BLaER1 (cell line): Measurements from ENCODE around the gene GCLM.
A peak's percentile ranks its signal among the peaks of the same experiment; 100 is the strongest.

Experiments
- H3K27ac ChIP-seq: shearing (Covaris generic); formaldehyde crosslinking; 2 replicates; pipeline ENCODE4 v1.8.1; 2022
- H3K27me3 ChIP-seq: shearing (Covaris generic); formaldehyde crosslinking; 2 replicates; pipeline ENCODE4 v1.8.1; 2022
- H3K36me3 ChIP-seq: shearing (Covaris generic); formaldehyde crosslinking; 2 replicates; pipeline ENCODE4 v1.8.1; 2022
- H3K4me1 ChIP-seq: shearing (Covaris generic); formaldehyde crosslinking; 2 replicates; pipeline ENCODE4 v1.8.1; 2022
- H3K4me2 ChIP-seq: shearing (Covaris generic); formaldehyde crosslinking; 2 replicates; pipeline ENCODE4 v1.8.1; 2022
- H3K4me3 ChIP-seq: shearing (Covaris generic); formaldehyde crosslinking; 2 replicates; pipeline ENCODE4 v1.8.1; 2022
- H3K9ac ChIP-seq: shearing (Covaris generic); formaldehyde crosslinking; 2 replicates; pipeline ENCODE4 v1.8.1; 2022
- H3K9me3 ChIP-seq: shearing (Covaris generic); formaldehyde crosslinking; 2 replicates; pipeline ENCODE4 v1.8.1; 2022
- H4K20me1 ChIP-seq: shearing (Covaris generic); formaldehyde crosslinking; 2 replicates; pipeline ENCODE4 v1.8.1; 2022
- Cebpa-rat ChIP-seq: shearing (Covaris generic); IDR thresholded peaks from 2 replicates; pipeline ENCODE4 v1.8.1; 2022

GCLM gene

GRCh38 chr1:93847811-93848288, 61.4 kb downstream of the GCLM start:
- no peak for TF ChIP-seq Cebpa-rat
- peaks cover 10% of the 10 kb centered on the region for H3K9me3 ChIP-seq
- peak overlapping the region; percentile 90 for H3K4me2 ChIP-seq
- peak overlapping the region; percentile 83 for H3K4me3 ChIP-seq
- H3K27ac ChIP-seq: peak overlapping the region; percentile 95
- peaks cover 41% of the 10 kb centered on the region for H3K4me1 ChIP-seq
- no peaks in the 10 kb centered on the region for H4K20me1 ChIP-seq
- no peaks in the 10 kb centered on the region for H3K27me3 ChIP-seq
- no peaks in the 10 kb centered on the region for H3K36me3 ChIP-seq
- peak overlapping the region; percentile 93 for H3K9ac ChIP-seq

- H4K20me1 ChIP-seq: no peaks in the 10 kb centered on the region
- peaks cover 10% of the 10 kb centered on the region for H3K9me3 ChIP-seq
- H3K4me1 ChIP-seq: peaks cover 48% of the 10 kb centered on the region
- H3K4me2 ChIP-seq: peak overlapping the region; percentile 90
- TF ChIP-seq Cebpa-rat: peak; percentile 46; the same call in 1 of the 2 replicates
- no peaks in the 10 kb centered on the region for H3K36me3 ChIP-seq
- peak overlapping the region; percentile 95 for H3K27ac ChIP-seq
- peak overlapping the region; percentile 83 for H3K4me3 ChIP-seq
- H3K9ac ChIP-seq: peak overlapping the region; percentile 93
- no peaks in the 10 kb centered on the region for H3K27me3 ChIP-seq
These were observed 62.0 kb downstream of the GCLM start for GRCh38 chr1:93846992-93847810.

- Histone ChIP-seq H3K4me1 (peaks cover 56% of the 10 kb centered on the region), H3K9ac (peak overlapping the region; percentile 93), H3K27ac (peak overlapping the region; percentile 95)
These were observed 62.8 kb downstream of the GCLM start for GRCh38 chr1:93846206-93846991.

GRCh38 chr1:93845538-93846205, 63.6 kb downstream of the GCLM start:
- Histone ChIP-seq H4K20me1 (no peaks in the 10 kb centered on the region), H3K27me3 (no peaks in the 10 kb centered on the region), H3K27ac (peak overlapping the region; percentile 95), H3K4me1 (peaks cover 62% of the 10 kb centered on the region), H3K9ac (peak overlapping the region; percentile 93), H3K4me3 (peak overlapping the region; percentile 83), H3K36me3 (no peaks in the 10 kb centered on the region), H3K4me2 (peak overlapping the region; percentile 90), H3K9me3 (peaks cover 10% of the 10 kb centered on the region)
- TF ChIP-seq Cebpa-rat: no peak

More at GRCh38 chr1:93846206-93846991, 62.8 kb downstream of the GCLM start:
- Histone ChIP-seq H3K4me3 (peak overlapping the region; percentile 83), H3K4me2 (peak overlapping the region; percentile 90), H3K36me3 (no peaks in the 10 kb centered on the region), H3K27me3 (no peaks in the 10 kb centered on the region), H4K20me1 (no peaks in the 10 kb centered on the region), H3K9me3 (peaks cover 10% of the 10 kb centered on the region)
- no peak for TF ChIP-seq Cebpa-rat

- TF ChIP-seq Cebpa-rat: no peak
- Histone ChIP-seq H3K4me3 (no peak overlapping the region), H3K4me1 (peaks cover 72% of the 10 kb centered on the region), H3K36me3 (no peaks in the 10 kb centered on the region), H3K4me2 (peak overlapping the region; percentile 72), H4K20me1 (no peaks in the 10 kb centered on the region), H3K9me3 (no peaks in the 10 kb centered on the region), H3K9ac (no peak overlapping the region), H3K27me3 (no peaks in the 10 kb centered on the region), H3K27ac (no peak overlapping the region; the same call in 1 of the 2 replicates)
These were observed 64.8 kb downstream of the GCLM start for GRCh38 chr1:93844262-93845045.

GRCh38 chr1:93842750-93843500, 66.3 kb downstream of the GCLM start:
- H4K20me1 ChIP-seq: no peaks in the 10 kb centered on the region
- H3K27me3 ChIP-seq: no peaks in the 10 kb centered on the region
- 0 out of 2 replicates have a peak overlapping the region, but pooled peaks have one; percentile 20 for H3K9ac ChIP-seq
- H3K4me1 ChIP-seq: peaks cover 70% of the 10 kb centered on the region
- TF ChIP-seq Cebpa-rat: no peak
- H3K4me3 ChIP-seq: no peak overlapping the region
- peak overlapping the region; percentile 55 for H3K27ac ChIP-seq
- H3K4me2 ChIP-seq: peak overlapping the region; percentile 72
- H3K36me3 ChIP-seq: no peaks in the 10 kb centered on the region
- H3K9me3 ChIP-seq: peaks cover 9% of the 10 kb centered on the region; the same call in 1 of the 2 replicates

- Histone ChIP-seq H3K9ac (no peak overlapping the region), H3K27me3 (no peaks in the 10 kb centered on the region), H3K4me2 (peak overlapping the region; percentile 72), H3K9me3 (peaks cover 17% of the 10 kb centered on the region), H3K4me1 (peaks cover 70% of the 10 kb centered on the region), H4K20me1 (no peaks in the 10 kb centered on the region), H3K27ac (peak overlapping the region; percentile 55), H3K4me3 (no peak overlapping the region), H3K36me3 (no peaks in the 10 kb centered on the region)
- TF ChIP-seq Cebpa-rat: no peak
These were observed 67.5 kb downstream of the GCLM start for GRCh38 chr1:93841771-93842170.

- Histone ChIP-seq H3K9ac (no peak overlapping the region), H3K36me3 (no peaks in the 10 kb centered on the region), H3K27me3 (no peaks in the 10 kb centered on the region), H3K27ac (peak overlapping the region; percentile 55), H3K4me2 (peak overlapping the region; percentile 72), H3K4me1 (peaks cover 69% of the 10 kb centered on the region), H4K20me1 (no peaks in the 10 kb centered on the region), H3K9me3 (peaks cover 18% of the 10 kb centered on the region), H3K4me3 (peak overlapping the region; percentile 3; the same call in 1 of the 2 replicates)
- TF ChIP-seq Cebpa-rat: no peak
These were observed 68.2 kb downstream of the GCLM start for GRCh38 chr1:93840956-93841482.
